ENCODE results near the gene HS1BP3. TPM values are rescaled to one million over a fixed set of nuclear protein-coding genes. Genes with fewer than 3 reads are reported as not detected.
A peak's percentile ranks its signal among the peaks of the same experiment; 100 is the strongest.

The HS1BP3 gene
- total and polyA plus RNA-seq, 2 of the 13 experiments (the other 11 are each of a cell fraction or from before 2014, with no cell fraction given) = 15.2 to 22.0 TPM

- peak; percentile 58 for TF ChIP-seq ZBTB25 (CRISPR knock-in tag; IDR thresholded peaks at IDR 0.05)
- no peak for TF ChIP-seq THAP8 (CRISPR knock-in tag; IDR thresholded peaks at IDR 0.05; ENCODE audit: borderline replicate concordance)
- 0 out of 4 replicates have a peak, but pooled peaks of 1 of the 2 experiments have one; percentile 6 for TF ChIP-seq MAFK (conservative IDR thresholded peaks at IDR 0.05 in 1 of 2, IDR thresholded peaks at IDR 0.05 in 1 of 2; ENCODE audit: low read length in 2 of 2)
- peak; percentile 95; the same call in 1 of the 2 replicates for TF ChIP-seq ZBED4 (CRISPR knock-in tag; IDR thresholded peaks at IDR 0.05; ENCODE audit: borderline replicate concordance)
- no peak for TF ChIP-seq SNAPC5 (CRISPR knock-in tag; IDR thresholded peaks at IDR 0.05; ENCODE audit: borderline replicate concordance)
- TF ChIP-seq XRCC5 (optimal IDR thresholded peaks at IDR 0.05; ENCODE audit: low read length) = peak; percentile 68
- TF ChIP-seq HMGXB4 (CRISPR knock-in tag; IDR thresholded peaks at IDR 0.05; ENCODE audit: borderline replicate concordance in 1 of 2, low read depth in 1 of 2) = peak in 1 of 2 experiments; percentile 64; a peak in 1 of 4 replicates
- TF ChIP-seq TARDBP (CRISPR knock-in tag; IDR thresholded peaks at IDR 0.05) = 0 out of 2 replicates have a peak, but pooled peaks have one; percentile 89
- peak; percentile 99 for TF ChIP-seq ZNF766 (CRISPR knock-in tag; IDR thresholded peaks at IDR 0.05; ENCODE audit: borderline replicate concordance)
- TF ChIP-seq KAT8 (CRISPR knock-in tag; IDR thresholded peaks at IDR 0.05) = peak; percentile 75
- TF ChIP-seq GATAD1 (CRISPR knock-in tag; IDR thresholded peaks at IDR 0.05) = peak; percentile 76
- TF ChIP-seq U2AF1 (optimal IDR thresholded peaks at IDR 0.05; ENCODE audit: low read depth, low read length) = peak; percentile 10
- peak; percentile 83; the same call in 1 of the 2 replicates for TF ChIP-seq SIX1 (CRISPR knock-in tag; IDR thresholded peaks at IDR 0.05; ENCODE audit: borderline replicate concordance)
- peak; percentile 97 for TF ChIP-seq ELF3 (CRISPR knock-in tag; IDR thresholded peaks at IDR 0.05)
- peak; percentile 96 for TF ChIP-seq BRD4 (CRISPR knock-in tag; IDR thresholded peaks at IDR 0.05)
- TF ChIP-seq ZNF580 (CRISPR knock-in tag; IDR thresholded peaks at IDR 0.05; ENCODE audit: borderline replicate concordance, low read depth) = peak; percentile 83; the same call in 1 of the 2 replicates
- no peak for TF ChIP-seq ZFP36L2 (CRISPR knock-in tag; IDR thresholded peaks at IDR 0.05)
- TF ChIP-seq FOXA1 (IDR thresholded peaks at IDR 0.05) = no peak
- TF ChIP-seq FOXA1 (CRISPR knock-in tag; IDR thresholded peaks at IDR 0.05) = peak; percentile 93
- TF ChIP-seq ZNF639 (CRISPR knock-in tag; conservative IDR thresholded peaks at IDR 0.05) = no peak; the same call in 1 of the 2 replicates
Observed at GRCh38 chr2:20580690-20581437, 70.0 kb downstream of the HS1BP3 start (continued).

All from HepG2 (cell line).